Measurements from ENCODE around the gene SIRT4.

DNA sequence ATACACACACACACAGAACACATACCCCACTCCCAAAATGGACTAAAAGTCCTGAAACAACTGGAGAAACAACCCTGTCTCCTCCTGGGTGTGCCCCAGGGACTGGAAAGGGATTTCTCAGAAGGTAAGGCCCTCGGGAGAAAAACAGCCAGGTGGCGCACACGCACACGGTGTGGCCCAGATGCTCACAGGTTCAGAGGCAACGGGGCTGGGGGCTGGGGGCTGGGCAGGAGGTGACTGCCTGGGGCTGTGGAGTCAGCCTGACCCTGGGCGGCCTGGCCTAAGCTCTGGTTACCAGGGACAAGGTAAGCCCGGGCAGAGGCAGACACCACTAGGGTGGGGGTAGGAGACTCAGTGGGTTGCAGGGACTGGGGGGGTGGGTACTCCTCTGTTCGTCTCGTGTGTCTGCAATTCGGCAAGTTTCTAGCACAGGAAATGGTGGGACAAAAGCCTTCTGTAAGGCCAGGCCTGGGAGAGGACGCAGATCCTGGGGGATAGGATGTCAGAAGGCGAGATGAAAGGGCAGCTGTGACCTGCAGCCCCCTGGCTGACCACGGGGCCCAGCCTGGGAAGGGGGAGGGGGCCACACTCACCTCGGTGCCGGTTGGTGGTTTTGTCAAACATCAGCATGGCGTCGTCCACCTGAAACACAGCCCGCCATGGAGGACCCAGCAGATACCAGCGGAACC is 56.4 kb downstream of the SIRT4 start:
- TF ChIP-seq, protein P1, sequence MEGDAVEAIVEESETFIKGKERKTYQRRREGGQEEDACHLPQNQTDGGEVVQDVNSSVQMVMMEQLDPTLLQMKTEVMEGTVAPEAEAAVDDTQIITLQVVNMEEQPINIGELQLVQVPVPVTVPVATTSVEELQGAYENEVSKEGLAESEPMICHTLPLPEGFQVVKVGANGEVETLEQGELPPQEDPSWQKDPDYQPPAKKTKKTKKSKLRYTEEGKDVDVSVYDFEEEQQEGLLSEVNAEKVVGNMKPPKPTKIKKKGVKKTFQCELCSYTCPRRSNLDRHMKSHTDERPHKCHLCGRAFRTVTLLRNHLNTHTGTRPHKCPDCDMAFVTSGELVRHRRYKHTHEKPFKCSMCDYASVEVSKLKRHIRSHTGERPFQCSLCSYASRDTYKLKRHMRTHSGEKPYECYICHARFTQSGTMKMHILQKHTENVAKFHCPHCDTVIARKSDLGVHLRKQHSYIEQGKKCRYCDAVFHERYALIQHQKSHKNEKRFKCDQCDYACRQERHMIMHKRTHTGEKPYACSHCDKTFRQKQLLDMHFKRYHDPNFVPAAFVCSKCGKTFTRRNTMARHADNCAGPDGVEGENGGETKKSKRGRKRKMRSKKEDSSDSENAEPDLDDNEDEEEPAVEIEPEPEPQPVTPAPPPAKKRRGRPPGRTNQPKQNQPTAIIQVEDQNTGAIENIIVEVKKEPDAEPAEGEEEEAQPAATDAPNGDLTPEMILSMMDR (conservative IDR thresholded peaks at IDR 0.05; ENCODE audit: low read length), result peak; percentile 20; the same call in 1 of the 2 replicates
- TF ChIP-seq EZH2phosphoT487 (IDR thresholded peaks at IDR 0.05; ENCODE audit: borderline replicate concordance), result no peak
